Medulla oblongata (tissue), 1 donor: Measurements from ENCODE around the gene KIF26A.

Experiments used
- DNase-seq: peaks from one replicate; pipeline ENCODE4 v3.0.0-alpha.2; 2015; ENCODE audit errors: extremely low spot score

KIF26A gene

GRCh38 chr14:104112609-104113571 lies 25.5 kb upstream of the KIF26A start:
- DNase-seq = no peak

GRCh38 chr14:104113631-104114420 lies 24.6 kb upstream of the KIF26A start:
- DNase-seq = no peak

GRCh38 chr14:104114421-104115130 lies 23.8 kb upstream of the KIF26A start:
- DNase-seq = no peak

GRCh38 chr14:104115131-104115600 lies 23.2 kb upstream of the KIF26A start:
- DNase-seq = no peak

- no peak for DNase-seq
Observed at GRCh38 chr14:104115691-104116287, 22.6 kb upstream of the KIF26A start.

GRCh38 chr14:104116288-104116755 lies 22.1 kb upstream of the KIF26A start:
- no peak for DNase-seq

- no peak for DNase-seq
Observed at GRCh38 chr14:104116756-104117340, 21.5 kb upstream of the KIF26A start.

- DNase-seq = no peak
Observed at GRCh38 chr14:104117341-104118005, 20.9 kb upstream of the KIF26A start.

- no peak for DNase-seq
Observed at GRCh38 chr14:104118006-104118844, 20.2 kb upstream of the KIF26A start.

GRCh38 chr14:104119119-104119487 lies 19.3 kb upstream of the KIF26A start:
- no peak for DNase-seq

- no peak for DNase-seq
Observed at GRCh38 chr14:104119488-104120251, 18.7 kb upstream of the KIF26A start.

GRCh38 chr14:104120281-104120741 lies 18.1 kb upstream of the KIF26A start:
- DNase-seq = no peak

GRCh38 chr14:104121142-104121541 lies 17.2 kb upstream of the KIF26A start:
- DNase-seq = no peak

GRCh38 chr14:104123879-104124278 lies 14.5 kb upstream of the KIF26A start:
- DNase-seq = no peak

GRCh38 chr14:104125011-104125410 lies 13.4 kb upstream of the KIF26A start:
- DNase-seq = no peak

GRCh38 chr14:104126753-104127152 lies 11.6 kb upstream of the KIF26A start:
- DNase-seq = no peak

- DNase-seq = no peak
Observed at GRCh38 chr14:104128981-104129380, 9.4 kb upstream of the KIF26A start.

- no peak for DNase-seq
Observed at GRCh38 chr14:104129556-104129955, 8.8 kb upstream of the KIF26A start.
